GM19023 (cell line): ENCODE data around the gene EPHA8.

Source experiments
- ATAC-seq: cut with Tn5 transposase; IDR thresholded peaks from one replicate; pipeline ENCODE4 v1.9.1; 2021; ENCODE audit warnings: mild to moderate bottlenecking, moderate library complexity; ENCODE audit not compliant: unreplicated experiment

Gene EPHA8

DNA sequence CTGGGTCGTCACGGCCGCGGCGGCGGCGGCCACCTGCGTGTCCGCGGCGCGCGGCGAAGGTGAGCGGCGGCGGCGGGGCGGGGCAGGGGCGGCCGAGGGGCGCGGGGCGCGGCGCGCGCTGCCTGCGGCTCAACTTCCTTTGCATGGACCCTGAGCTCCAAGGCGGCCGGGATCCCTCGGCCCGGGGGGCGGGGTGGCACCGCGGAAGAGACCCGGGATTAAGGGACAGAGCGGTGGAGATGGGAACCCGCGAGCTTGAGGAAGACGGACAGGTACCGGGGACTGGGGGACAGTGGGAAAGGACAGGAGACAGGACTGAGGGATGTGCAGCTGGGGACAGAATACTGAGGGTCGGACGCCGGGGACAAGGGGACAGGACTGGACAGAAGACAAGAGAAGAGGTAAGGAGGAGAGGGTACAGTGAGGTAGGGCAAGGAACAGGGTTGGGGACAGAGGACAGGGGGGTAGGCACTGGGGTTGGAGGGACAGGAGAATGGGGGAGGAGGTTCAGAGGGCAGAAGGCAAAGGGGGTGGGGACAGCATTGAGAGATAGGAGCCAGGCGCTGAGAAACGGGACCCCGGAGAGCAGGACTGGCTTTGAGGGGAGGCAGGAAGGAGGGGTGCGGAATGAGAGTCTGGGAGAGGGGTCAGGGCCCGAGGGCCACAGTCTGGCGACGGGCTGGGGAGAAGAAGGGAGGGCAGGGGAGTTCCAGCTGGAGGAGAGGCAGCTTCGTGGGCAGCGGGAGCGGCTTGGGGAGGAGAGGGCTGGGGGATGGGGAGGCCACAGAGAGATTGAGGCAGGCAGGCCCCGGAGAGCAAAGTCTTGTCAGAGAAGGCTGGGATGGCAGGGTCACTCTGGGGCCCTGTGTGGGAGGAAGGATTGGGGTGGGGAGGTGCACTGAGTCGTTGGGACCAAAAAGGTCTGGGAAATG lies 648 bp downstream of the EPHA8 start:
- no peak for ATAC-seq

DNA sequence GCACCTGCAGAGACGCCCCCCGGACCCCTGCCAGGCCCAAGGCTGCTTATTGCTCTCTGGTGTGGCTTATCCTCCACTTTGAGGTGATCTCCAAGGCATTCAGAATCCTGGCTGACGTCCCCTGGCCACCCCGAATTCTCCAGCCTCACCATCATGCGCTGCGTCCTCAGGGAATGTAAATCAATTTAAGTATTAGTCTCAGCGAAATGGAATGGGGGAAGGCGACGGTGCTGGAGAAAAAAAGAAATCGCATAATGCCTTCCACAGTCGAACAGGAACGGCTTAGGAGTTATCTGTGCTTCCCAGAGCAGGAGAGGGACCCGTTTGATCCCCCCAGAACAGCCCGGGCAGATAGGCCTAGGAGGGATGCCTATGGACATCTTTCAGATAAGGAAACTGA lies 2.9 kb downstream of the EPHA8 start:
- no peak for ATAC-seq

DNA sequence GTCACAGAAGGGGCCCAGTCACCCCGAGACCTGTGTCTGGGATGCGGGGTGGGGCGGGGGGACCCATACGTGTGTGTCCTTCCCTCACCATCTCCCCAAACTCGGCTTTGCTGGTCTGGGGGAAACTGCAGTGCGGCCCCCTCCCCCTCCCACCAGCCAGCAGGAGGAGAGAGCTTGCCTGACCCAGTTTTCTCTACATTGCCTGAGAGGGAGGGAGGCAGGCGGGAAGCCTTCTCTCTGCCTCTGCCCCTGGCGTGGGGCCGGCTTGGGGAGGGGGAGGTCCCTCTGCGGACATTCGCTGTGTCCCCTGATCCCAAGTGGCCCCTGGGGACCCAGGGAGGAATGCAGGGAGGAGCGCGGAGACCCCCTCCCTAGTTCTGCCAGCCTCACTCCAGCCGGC lies 3.9 kb downstream of the EPHA8 start:
- no peak for ATAC-seq

DNA sequence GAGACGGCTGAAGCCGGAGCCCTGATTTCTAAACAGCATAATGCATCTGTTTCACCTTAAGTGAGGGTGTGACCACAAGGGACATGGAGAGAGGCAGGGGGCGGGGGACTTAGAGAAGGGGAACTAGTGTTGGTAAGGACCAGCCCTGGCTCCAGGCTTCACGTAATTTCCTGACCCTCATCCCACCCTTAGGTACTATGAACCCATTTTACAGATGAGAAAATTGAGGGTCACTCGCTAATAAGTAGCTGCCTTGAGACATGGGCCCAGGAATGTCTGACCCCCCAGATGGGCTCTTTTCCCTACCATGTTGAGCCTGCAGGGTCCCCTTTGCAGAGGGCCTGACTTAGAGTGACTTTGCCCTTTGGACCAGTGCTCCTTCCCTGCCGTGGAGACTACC lies 4.7 kb downstream of the EPHA8 start:
- no peak for ATAC-seq

DNA sequence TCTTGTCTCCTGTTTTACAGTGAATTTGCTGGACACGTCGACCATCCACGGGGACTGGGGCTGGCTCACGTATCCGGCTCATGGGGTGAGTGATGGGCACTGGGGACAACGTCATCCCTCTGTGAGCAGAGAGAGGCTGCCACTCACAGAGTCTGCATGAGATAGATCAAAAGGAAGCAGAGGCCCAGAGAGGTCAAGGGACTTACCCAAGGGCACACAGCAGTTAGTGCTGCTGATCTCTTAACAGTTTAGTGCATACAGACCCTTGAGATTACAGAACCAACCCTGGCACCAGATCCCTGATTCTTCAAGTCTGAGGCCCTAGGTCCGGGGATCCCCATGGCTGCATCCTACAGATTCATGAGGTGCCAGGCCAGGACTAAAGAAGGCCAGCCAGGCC lies 6.0 kb downstream of the EPHA8 start:
- no peak for ATAC-seq

DNA sequence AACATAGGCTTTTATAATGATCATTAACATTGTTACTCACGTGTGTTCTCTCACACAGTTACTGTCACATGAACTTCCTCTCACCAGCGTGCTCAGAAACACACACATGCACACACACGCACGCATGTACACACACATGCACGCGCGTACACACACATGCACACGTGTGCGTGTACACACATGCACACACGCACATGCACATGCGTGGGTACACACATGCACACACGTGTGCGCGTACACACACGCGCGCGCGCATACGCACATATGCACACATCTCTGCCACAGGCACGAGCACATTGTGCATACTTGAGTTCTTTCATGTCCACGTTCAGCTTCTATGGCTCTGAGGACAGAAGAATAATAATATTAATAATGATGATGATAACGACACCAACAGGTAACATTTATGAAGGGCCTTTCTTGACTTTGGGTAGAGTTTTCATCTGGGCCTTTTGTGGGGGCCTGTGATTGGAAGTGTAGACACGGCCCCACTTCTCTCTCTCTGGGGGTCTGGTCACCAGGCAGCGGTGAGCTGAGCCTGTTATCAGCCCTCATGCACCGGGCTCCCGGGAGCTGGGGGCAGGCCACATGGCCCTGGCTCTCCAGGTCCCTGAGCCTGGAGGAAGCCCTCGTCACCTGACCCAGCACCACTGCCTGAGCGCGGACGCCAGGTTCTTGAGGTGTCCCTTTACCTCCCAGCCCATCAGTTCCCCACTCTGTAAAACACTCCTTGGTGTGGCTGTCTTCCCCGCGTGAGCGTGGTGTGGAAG lies 7.0 kb downstream of the EPHA8 start:
- no peak for ATAC-seq

DNA sequence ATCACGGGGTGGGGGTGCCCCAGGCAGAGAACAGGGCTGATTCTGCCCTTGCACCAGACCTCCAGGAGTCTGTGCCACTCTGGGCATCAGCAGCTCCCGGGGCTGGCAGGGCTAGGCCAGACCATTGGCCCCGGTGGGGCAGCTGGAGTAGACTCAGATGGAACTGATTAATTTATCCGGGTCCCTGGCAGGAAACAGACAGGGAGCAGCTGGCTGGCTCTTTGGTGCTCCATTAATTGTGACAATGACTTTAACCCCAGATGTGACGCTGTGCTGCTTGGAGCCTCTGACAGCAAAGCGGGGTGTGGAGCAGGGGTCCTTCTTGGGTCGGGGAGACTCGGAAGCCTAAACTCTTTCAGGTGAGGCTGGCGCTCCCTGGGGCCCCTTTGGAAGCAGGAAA lies 9.5 kb downstream of the EPHA8 start:
- no peak for ATAC-seq

DNA sequence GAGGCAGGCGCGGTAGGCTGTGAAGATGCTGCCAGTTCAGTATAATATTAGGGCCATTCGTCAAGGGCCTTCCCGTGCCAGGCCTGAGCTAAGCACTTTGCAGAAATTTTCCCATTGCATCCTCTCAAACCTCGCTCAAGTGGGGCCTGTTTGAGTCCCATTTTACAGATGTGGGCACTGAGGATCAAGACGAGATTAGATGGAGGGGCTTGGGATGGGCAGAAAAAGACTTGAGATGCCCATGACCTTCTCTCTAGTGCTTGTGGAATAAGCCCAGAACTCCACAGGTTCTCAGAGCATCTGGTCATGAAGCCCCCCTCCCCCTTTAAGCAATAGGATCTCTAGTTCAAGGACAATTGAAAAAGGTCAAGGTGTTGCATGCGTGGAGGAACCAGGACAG lies 9.9 kb downstream of the EPHA8 start:
- ATAC-seq, result no peak

DNA sequence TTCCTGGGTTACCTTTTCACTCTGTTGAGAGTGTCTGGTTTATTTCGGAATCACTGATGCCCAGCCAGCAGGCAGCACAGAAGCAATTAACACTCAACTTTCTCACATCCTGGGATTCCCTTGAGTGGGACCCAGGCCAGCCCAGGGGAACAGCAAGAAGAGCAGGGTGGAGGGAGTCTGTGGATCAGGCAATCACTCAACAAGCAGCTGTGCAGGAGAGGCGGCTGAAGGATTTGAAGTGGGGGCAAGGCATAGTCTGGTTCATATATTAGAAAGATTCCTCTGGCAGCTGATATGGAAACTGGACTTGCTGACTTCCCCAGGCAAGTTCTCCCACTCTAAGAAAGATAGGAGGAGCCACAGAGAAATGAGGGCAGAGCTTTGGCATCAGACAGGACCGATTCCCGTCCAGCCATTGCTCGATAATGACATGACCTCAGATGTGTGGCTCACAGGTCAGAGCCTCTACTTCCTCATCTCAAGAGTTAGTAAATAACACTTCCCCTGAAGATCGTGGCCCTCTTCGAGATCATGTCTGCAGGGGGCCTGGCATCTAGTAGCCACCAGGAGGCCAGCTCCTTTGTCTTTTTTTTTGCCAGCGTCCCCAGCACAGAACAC lies 12.4 kb downstream of the EPHA8 start:
- no peak for ATAC-seq

DNA sequence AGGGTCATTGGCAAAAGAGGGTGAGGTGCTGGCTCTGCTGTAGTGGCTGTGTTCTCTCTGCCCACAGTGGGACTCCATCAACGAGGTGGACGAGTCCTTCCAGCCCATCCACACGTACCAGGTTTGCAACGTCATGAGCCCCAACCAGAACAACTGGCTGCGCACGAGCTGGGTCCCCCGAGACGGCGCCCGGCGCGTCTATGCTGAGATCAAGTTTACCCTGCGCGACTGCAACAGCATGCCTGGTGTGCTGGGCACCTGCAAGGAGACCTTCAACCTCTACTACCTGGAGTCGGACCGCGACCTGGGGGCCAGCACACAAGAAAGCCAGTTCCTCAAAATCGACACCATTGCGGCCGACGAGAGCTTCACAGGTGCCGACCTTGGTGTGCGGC lies 12.9 kb downstream of the EPHA8 start:
- no peak for ATAC-seq

DNA sequence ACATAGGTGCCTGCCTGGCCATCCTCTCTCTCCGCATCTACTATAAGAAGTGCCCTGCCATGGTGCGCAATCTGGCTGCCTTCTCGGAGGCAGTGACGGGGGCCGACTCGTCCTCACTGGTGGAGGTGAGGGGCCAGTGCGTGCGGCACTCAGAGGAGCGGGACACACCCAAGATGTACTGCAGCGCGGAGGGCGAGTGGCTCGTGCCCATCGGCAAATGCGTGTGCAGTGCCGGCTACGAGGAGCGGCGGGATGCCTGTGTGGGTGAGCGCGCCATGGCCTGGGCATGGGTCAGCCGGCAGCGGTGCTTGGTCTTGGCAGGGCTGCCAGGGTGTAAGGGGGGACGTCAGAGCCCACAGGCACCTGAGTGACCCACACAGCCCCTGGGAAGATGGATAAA lies 13.3 kb downstream of the EPHA8 start:
- no peak for ATAC-seq

DNA sequence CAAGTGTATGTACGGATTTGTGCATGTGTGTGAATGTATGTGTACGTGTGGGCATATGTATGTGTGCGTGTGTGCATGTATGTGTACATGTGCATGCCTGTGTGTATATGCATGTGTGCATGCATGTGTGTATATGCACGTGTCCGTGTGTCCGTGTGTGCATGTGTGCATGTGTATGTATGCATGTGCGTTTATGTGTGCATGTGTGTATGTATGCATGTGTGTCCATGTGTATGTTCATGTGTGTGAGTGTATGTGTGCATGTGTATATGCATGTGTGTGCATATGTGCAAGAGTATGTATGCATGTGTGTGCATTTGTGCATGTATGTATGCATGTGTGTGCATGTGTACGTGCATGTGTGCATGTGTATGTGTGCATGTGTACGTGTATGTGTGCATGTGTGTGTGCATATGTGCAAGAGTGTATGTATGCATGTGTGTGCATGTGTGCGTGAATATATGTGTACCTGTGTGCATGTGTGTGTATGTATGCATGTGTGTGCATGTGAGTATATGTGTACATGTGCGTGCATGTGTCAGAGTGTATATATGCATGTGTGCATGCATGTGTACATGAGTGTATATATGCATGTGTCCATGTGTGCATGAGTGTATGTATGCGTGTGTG lies 15.6 kb downstream of the EPHA8 start:
- no peak for ATAC-seq

DNA sequence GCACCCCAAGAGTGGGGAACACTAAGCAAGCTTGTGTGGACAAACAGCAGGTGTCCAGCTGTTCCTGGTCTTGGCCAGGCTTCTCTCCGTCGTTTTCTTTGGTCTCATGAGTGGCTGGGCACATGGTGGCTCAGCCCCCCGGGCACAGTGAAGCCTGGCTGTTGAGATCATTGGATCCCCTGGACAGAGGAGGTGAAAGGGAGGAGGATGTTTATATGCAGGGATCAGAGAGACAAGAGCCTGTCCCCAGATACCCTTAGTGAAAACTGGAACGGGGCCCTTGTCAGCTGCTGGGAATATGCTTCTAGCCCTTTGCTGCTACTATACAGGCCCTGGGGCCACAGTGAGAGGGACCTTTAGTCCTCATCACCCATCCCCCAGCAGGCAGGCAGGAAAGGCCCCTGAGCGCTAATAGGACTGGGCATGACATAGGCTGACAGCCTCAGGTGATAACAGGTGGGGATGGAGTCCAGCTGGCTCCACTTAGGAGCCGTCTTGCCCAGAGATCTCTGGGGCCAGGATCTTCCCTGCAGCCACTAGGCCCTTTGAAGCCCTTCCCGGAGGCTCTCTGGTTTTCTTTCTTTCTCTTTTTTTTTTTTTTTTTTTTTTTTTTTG lies 16.4 kb downstream of the EPHA8 start:
- no peak for ATAC-seq

DNA sequence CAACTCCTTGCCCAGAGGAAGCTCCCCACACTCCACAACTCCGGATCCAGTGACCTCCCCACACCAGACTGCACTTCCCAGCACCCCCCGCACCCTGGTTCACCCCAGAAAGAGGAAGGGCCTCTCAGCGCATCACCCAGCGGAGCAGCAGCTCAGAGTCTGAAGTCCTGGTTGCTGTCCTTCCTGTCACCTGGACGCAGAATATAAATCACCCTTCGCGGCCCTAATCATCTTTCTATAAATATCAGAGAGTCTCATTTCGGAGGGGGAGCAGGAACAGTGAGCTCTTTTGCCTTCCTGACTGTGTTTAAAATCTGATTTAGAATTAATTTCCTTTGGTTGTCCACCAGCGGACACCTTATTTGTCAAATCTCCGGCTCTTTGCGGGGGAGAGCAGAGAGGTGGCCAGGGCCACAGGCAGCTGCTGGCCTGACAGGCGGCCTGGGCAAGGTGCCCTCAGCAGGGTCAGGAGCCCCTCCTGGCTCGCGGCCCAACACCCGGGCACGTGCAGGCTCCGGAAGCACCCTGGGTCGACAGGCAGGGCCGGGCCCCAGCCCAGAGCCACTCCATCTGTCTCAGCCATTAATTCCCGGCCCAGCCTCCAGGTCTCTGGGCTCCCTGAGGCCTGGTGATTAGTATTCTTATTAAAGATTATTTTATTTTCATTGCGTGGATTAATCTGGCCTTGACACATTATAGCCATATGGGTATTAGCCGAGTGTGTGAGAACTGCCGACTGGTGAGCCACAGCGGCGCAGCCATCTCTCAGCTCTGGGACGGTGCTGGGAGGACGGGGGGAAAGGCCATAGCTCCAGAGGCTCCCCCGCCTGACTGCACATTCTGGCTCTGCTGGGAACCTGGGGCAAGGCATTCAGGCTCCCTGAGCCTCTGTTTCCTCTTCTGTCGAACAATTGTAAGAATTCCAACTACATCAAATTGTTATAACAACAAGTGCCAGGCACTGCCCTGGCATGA lies 19.7 kb downstream of the EPHA8 start:
- ATAC-seq, result no peak

DNA sequence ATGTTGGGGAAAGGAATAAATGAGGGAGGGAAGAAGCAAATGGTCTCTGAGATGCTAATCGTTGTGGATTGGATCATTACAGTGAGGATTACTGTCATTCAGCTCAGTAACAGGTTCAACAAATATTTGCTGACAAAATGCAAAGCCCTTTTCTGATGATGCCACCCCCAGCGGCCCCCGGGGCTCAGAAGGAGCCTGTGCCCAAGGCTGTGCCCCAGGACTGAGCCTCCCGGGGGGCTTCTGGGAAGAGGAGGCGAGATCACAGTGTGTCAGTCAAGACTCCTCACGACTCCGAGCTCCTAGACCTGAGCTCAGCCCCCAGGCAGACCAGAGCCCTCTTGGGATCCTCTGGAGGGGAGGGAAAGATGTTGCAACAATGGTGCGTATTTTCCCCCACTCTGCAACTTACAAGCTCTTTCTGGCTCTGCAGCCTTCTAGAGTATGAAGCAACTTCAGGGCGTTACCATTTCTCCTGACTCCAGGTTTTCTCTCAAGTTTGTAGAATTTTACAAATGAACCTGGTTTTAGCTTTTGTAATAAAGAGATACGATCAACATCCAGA lies 20.8 kb downstream of the EPHA8 start:
- no peak for ATAC-seq

DNA sequence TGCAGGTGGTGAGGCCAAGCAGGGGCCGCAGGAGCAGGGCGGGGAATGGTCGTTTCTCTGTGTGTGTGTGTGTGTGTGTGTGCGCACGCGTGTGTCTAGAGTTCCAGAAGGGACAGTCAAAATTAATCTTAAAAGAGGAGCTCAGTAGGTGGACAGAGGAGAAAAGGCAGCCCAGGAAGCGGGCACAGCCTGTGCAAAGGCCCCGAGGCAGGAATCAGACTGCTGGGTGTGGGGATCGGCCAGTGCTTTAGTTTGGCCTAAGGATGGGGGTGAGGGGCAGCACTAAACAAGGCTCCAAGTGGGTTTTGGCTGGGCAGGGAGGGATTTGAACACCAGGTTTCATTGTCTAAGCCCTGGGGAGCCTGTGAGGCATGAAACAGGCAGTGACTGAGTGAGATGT lies 21.7 kb downstream of the EPHA8 start:
- ATAC-seq, result no peak

DNA sequence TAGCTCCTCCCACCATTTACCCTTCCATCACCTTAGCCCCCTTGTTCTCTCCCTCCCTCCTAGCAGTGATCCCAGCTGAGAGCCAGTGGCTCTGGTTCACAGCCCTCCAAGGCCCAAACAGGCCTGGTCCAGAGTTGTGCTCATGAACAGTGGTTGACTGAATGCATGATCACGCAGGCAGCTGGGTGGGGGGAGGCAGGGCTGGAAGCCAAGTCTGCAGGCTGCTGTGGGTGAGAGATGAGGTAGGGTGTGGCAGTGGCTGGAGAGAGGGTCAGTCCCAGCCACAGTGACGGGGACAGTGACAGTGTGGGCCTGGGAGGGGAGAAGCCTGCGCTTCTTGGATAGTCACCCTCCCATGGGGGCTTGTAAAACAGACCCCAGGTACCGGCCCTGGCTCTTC lies 22.2 kb downstream of the EPHA8 start:
- ATAC-seq, result no peak

DNA sequence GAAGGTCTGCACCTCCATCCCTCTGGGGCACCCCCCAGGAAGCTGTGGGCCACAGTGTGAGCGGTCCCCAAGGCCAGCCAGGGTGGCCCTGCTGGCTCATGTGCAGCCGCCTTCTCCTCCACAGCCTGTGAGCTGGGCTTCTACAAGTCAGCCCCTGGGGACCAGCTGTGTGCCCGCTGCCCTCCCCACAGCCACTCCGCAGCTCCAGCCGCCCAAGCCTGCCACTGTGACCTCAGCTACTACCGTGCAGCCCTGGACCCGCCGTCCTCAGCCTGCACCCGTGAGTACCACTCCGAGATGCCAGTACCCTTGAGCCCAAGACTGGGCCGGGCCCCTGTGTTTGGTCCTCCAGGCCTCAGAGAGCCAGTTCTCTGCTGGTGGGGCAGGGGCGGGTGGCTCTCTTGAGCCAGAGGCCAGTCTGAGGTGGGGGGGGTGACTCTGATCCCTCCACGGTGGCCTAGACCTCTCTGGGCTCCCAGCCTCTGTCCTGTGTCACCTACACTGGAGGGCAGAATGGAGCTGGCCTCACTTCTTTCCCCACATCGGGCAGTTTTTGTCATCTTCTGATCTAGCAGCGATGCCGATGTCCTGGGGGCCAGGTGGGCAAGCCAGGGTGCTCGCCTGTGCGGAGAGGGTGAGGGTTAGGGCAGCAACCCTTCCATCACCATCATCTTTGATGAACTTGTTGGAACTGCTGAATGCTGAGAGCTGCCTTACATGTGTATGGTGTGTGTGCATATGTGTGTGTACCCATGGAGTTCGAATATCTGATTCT lies 23.3 kb downstream of the EPHA8 start:
- no peak for ATAC-seq

DNA sequence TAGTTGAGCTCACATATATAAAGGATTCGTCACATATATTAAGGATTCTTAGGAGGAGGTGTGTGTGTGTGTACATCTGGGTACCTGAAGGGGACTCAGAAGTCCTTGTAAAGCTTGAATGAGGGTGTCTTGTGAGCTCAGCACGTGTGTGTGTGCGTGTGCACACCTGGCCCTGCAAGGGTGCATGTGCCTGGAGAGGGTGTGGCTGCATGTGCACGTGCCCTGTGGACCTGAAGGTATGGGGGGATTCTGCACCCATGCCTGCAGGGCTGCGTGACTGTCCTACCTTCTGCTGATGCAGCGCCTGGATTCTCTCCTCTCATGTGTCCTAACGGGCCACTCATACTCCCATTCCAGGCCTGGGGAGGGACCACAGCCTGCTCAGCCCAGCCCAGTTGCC lies 24.0 kb downstream of the EPHA8 start:
- no peak for ATAC-seq
